Measurements from ENCODE around the gene ANAPC13.

The ANAPC13 gene

GRCh38 chr3:134449277-134449676 is 36.5 kb downstream of the ANAPC13 start:
- FAIRE-seq, result no peak

GRCh38 chr3:134448664-134449063 is 37.1 kb downstream of the ANAPC13 start:
- no peak for FAIRE-seq

DNA sequence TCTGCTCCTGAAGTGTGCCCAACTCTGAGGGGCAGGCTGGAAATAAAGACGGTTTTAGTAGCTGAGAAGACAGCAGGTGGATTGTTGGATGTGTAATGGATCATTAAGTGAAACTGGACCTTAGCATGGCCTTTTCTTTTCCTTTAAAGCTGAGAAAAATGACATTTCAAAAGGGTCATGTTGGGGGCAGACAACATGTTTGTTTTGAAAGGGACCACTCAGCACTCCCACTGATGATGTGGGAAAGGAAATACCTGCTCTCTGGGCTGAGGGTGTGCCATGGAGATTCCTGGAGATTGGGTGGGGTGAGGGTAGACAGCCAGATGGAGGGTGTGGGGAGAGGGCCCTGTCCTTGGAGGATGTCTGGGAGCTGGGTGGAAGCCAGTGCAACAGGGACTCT is 38.4 kb downstream of the ANAPC13 start:
- no peak for FAIRE-seq

DNA sequence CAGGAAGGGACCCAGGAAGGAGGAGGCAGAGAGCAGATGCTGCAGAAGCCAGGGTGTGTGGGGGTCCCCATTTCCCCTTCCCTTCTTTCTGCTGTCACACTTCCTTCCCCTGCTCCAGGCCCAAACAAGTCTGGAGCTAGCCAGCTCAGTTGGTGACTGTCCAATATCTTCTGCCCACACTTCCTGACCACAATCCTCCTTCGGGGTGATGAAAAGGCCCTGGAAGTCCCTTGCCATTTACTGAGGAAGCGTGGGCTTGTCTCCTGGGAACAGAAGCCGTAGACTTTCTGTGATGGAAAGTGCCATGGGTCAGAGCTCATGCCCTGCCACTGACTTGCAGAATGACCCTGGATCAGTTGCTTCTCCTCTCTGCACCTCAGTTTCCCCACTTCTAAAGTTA is 39.0 kb downstream of the ANAPC13 start:
- no peak for FAIRE-seq

DNA sequence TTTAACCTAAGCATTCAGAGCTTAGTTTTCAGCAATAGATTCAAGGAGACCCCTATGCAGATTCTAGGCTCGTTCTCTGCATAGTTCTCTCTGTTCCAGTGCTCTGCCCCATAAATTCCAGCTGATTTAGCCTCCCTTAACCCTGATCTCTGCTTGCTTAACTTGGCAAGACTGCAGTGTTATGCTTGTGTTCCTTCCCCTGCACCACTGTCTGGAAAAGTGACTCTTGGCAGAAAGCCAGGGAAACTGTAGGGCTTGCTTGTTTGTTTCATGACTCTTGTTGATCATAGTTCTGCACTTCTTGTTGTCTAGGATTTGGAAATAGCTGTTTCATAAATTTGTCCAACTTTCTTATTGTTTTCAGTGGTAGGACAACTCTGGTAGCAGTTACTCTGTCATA is 40.1 kb downstream of the ANAPC13 start:
- FAIRE-seq, result no peak

DNA sequence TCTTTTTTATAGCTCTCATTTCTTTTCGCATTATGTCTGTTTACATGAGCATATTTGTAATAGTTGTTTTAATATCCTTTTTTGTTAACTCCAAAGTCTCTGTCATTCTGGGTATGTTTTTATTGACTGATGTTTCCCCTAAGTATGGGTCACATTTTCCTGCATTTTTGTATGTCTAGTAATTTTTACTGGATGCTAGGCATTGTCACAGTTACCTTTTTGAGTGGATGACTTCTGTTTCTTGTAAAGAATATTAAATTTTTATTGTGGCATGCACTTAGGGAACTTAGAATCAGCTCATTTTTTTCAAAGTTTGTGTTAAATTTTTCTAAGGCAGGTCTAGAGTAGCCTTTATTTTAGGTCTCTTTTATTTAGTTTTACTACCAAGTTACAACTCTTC is 40.7 kb downstream of the ANAPC13 start:
- no peak for FAIRE-seq

DNA sequence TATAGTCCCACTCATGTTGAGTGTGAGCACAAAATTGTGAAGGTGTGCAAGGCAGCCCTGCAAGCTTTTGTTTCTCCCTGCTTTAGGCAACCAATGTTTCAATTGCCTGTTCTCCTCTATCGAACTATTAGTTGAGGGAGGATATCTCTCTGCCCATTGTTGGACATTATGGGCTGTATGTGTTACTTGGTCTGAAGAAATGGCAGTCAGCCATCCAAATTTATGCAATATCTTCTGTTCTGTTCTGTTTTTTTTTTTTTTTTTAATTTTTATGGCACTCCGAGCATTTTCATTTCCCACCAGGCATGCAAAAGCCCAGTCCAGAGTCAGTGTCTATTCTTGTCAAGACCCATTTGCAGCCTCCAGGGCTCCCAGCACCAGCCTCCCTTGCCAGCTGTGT is 44.0 kb downstream of the ANAPC13 start:
- no peak for FAIRE-seq

DNA sequence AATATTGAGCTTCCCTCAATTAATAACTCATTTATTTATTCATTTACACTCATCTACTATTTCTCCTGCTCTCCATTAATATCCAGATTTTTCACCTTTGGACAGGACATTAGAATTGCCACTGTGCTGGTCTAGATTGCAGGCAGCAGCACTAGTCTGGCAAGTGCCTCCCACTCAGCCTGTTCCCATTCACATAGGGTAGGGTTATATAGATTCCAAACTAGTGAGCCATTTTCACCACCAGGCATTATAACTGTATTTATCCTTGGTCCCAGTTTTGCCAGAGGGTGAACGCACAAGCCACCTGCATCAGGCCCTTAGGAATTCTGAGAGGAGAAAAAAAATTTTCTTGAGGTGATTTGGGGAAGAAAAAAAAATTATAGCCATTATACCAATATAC is 44.5 kb downstream of the ANAPC13 start:
- no peak for FAIRE-seq

GRCh38 chr3:134437211-134437752 is 48.5 kb downstream of the ANAPC13 start:
- no peak for FAIRE-seq

- FAIRE-seq, result no peak
These were observed 53.5 kb downstream of the ANAPC13 start for GRCh38 chr3:134432236-134432635.

DNA sequence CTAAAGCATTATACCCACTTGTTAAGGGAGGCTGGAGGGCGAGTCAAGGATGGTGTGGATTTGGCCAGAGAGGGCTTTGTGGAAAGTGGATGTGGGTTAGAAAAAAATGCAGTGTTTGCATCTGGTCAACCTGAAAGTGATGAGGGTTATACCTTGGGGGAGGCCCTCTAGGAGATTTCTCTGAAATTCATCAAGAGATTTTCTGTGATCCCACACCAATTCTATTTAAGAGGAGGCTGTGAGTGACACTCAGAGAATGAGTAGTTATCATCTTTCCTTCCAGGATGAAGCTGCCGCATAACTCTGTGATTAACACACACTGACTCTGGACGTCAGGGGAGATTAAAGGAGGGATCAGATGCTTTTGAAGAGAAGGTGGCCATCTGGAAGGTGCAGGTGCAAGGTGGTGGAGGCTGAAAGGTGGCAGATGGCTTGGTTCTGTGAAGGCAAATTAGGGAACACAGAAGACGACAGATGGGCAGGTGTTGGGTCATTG is 54.8 kb downstream of the ANAPC13 start:
- FAIRE-seq, result no peak

- FAIRE-seq, result no peak
These were observed 55.6 kb downstream of the ANAPC13 start for GRCh38 chr3:134430174-134430573.

DNA sequence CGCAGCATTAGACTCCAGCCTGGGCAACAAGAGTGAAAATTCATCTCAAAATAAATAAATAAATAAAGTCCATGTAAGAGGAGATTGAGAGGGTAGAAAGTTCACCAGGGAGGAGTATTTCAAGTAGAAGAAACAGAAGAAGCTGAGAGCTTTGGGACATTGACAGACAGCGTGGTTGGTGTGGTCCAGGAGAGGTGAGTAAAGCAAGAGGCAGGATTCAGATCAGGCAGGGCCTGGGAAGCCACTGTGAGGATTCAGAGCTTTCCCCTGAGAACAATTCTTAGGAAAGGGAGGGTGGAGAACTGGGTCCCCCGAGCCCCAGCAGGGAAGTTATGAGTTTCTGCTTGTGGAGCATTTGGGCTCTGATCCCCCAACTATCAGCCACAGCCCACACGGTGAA is 57.4 kb downstream of the ANAPC13 start:
- FAIRE-seq, result no peak
